ENCODE measurements around the gene SNRPA1.

DNA sequence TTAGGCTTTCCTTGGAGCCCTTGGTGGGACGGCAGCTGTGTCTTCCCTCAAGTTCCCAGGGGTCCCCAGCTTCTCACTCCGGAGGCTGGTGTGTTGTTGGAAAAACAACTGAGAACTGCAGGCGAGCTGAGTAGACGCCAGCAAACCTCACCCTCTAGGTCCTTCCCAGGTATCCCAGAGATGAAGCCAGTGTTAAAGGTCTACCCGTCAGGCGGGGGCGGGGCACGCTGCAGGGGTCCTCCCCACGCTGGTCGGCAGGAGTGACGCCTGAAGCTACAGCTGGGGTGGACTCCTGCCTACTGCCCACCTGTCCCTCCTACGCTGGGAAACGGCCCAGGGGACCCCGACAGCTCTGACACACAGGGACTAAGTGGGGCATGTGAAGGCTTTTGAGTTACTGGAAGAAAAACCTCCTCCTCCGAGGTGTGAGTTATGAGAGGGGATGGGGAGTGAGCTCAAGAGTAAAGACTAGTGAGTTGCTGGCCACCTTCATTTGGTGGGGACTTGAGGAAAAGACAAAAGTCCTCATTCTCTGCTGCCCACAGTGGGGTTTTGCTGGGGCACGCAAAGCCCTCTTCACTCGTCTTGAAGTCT, 32.2 kb upstream of the SNRPA1 start:
- no peak for TF ChIP-seq HDAC2 (CRISPR knock-in tag; IDR thresholded peaks at IDR 0.05)
- no peak for TF ChIP-seq REST (IDR thresholded peaks at IDR 0.05; ENCODE audit: borderline replicate concordance in 1 of 2, low read depth in 1 of 2, low read length in 2 of 2)
- TF ChIP-seq GATAD2A (CRISPR knock-in tag; IDR thresholded peaks at IDR 0.05): no peak
- TF ChIP-seq, protein P1, sequence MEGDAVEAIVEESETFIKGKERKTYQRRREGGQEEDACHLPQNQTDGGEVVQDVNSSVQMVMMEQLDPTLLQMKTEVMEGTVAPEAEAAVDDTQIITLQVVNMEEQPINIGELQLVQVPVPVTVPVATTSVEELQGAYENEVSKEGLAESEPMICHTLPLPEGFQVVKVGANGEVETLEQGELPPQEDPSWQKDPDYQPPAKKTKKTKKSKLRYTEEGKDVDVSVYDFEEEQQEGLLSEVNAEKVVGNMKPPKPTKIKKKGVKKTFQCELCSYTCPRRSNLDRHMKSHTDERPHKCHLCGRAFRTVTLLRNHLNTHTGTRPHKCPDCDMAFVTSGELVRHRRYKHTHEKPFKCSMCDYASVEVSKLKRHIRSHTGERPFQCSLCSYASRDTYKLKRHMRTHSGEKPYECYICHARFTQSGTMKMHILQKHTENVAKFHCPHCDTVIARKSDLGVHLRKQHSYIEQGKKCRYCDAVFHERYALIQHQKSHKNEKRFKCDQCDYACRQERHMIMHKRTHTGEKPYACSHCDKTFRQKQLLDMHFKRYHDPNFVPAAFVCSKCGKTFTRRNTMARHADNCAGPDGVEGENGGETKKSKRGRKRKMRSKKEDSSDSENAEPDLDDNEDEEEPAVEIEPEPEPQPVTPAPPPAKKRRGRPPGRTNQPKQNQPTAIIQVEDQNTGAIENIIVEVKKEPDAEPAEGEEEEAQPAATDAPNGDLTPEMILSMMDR (CRISPR knock-in tag; IDR thresholded peaks at IDR 0.05): no peak
- TF ChIP-seq SP1 (IDR thresholded peaks at IDR 0.05): no peak
- TF ChIP-seq SP1 (CRISPR knock-in tag; IDR thresholded peaks at IDR 0.05): no peak
- TF ChIP-seq SRSF4 (IDR thresholded peaks at IDR 0.05; ENCODE audit: low read depth, low read length, poor library complexity, severe bottlenecking): no peak
- TF ChIP-seq ZNF792 (CRISPR knock-in tag; IDR thresholded peaks at IDR 0.05): no peak
- TF ChIP-seq HDAC6 (IDR thresholded peaks at IDR 0.05; ENCODE audit: low read depth, low read length): no peak
- TF ChIP-seq ZNF615 (CRISPR knock-in tag; IDR thresholded peaks at IDR 0.05; ENCODE audit: borderline replicate concordance): no peak
- TF ChIP-seq ATF7 (IDR thresholded peaks at IDR 0.05): no peak
- no peak for TF ChIP-seq ATF7 (CRISPR knock-in tag; IDR thresholded peaks at IDR 0.05)
- no peak for TF ChIP-seq HNRNPUL1 (IDR thresholded peaks at IDR 0.05; ENCODE audit: low read depth, low read length)
- no peak for TF ChIP-seq HMGA1 (CRISPR knock-in tag; conservative IDR thresholded peaks at IDR 0.05)
- TF ChIP-seq ELF1 (CRISPR knock-in tag; IDR thresholded peaks at IDR 0.05): no peak
- no peak for TF ChIP-seq ETS1 (CRISPR knock-in tag; IDR thresholded peaks at IDR 0.05)

All from HepG2 (cell line).